Prostate gland (tissue), 2 donors: ENCODE measurements around the gene SERPINA5. TPM values are rescaled to one million over a fixed set of nuclear protein-coding genes. Genes with fewer than 3 reads are reported as not detected.

Experiments used
- DNase-seq: peaks from one replicate; pipeline ENCODE4 v3.0.0-alpha.2; 2019; ENCODE audit warnings: low spot score
- H3K27ac ChIP-seq, 2 donors: fragments of 200-600 bp; sonication (generic); 2 replicates each; pipeline ENCODE4 v1.5.1; 2017 to 2019
- H3K27me3 ChIP-seq: fragments of 200-600 bp; sonication (generic); replicated peaks from 2 replicates; pipeline ENCODE4 v1.5.1; 2019; ENCODE audit not compliant: insufficient read depth
- H3K36me3 ChIP-seq, 2 donors: fragments of 200-600 bp; sonication (generic); 1 replicate in 1 of 2; 2 replicates in 1 of 2; pipeline versions ENCODE4 v1.5.1 to v1.8.1; 2017 to 2019
- H3K4me1 ChIP-seq: fragments of 200-600 bp; sonication (generic); replicated peaks from 2 replicates; pipeline ENCODE4 v1.5.1; 2019
- H3K4me3 ChIP-seq, 2 donors: fragments of 200-600 bp; sonication (generic); 2 replicates each; pipeline ENCODE4 v1.5.1; 2017 to 2019
- H3K9me3 ChIP-seq: fragments of 200-600 bp; sonication (generic); 2 replicates; pipeline ENCODE4 v1.5.1; 2017
- POLR2A ChIP-seq: fragments of 450-650 bp; IDR thresholded peaks from one replicate; pipeline ENCODE4 v1.6.1; 2016; ENCODE audit warnings: antibody characterized with exemption, mild to moderate bottlenecking
- POLR2AphosphoS5 ChIP-seq: sonication (generic); formaldehyde crosslinking; IDR thresholded peaks from one replicate; pipeline ENCODE4 v1.6.1; 2017; ENCODE audit warnings: antibody characterized with exemption
- WGBS: methylation state at CpG from one replicate; pipeline ENCODE4 v1.1.5; 2018; 5-methylcytosine and 5-hydroxymethylcytosine counted together
- intact Hi-C: fragments of 100-400 bp; cut with DNase I; formaldehyde crosslinking; loops from one replicate; pipeline ENCODE4 v1.14.2; 2022
- total RNA-seq, 2 donors: library from RNA; depleted of rRNA; stranded (reverse); fragments of >200 nt; gene quantifications; one replicate each; pipeline ENCODE4 v1.1.0, GENCODE V29; 2016
- TF ChIP-seq, protein P1 (sequence below), 4 experiments: fragments of 200-600 bp in 2 of 4; fragments of 450-650 bp in 2 of 4; sonication (generic) in 2 of 4; IDR thresholded peaks; 1 replicate in 3 of 4; 2 replicates in 1 of 4; pipeline ENCODE4 v1.5.1; 2016 to 2019; ENCODE audit warnings: antibody characterized with exemption in 4 of 4, mild to moderate bottlenecking in 2 of 4, moderate library complexity in 2 of 4

The SERPINA5 gene
- total RNA-seq, 2 donors from 2014 or later = 2.6 to 936 TPM

DNA sequence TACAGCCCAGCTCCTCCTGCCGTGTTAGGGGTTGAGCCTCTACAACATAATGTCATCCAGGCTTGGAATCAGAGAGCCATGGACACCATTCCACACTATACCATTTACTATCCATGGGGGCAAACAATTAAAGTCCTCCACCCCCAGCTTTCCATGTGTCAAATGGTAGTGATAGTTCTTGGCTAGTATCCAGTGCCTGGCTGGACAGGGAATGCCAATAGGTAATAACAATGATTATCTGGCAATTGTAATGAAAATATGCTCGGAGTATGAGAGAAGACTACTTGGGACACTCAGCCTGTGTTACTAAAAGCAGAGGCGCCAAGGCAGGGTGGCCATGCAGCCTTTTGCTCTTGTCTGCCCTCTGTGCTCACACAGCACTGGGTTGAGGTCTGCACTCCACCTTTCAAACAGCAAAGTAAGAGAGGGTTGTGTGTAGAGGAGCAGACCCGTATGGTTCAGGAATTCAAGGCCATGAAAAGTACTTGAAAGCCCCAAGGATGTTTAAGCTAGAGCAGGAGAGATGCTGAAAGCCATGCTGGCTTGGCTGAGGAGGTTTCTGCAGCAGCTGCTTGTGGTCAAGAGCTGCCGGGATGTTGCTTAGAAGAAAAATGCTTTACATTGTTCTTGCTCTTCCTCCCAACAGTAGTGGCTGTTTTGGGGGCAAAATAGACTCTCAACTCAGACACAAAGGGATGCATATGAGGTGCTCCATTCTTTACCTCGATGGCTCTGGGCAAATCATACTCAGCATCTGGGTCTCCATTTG lies 41.6 kb downstream of the SERPINA5 start:
- Histone ChIP-seq H3K36me3 (no peaks in the 10 kb centered on the region), H3K27me3 (no peaks in the 10 kb centered on the region), H3K4me1 (no peaks in the 10 kb centered on the region), H3K27ac (no peak overlapping the region), H3K9me3 (no peaks in the 10 kb centered on the region), H3K4me3 (no peak overlapping the region)
- DNase-seq = no peak
- TF ChIP-seq POLR2AphosphoS5 = no peak
- TF ChIP-seq, protein P1, sequence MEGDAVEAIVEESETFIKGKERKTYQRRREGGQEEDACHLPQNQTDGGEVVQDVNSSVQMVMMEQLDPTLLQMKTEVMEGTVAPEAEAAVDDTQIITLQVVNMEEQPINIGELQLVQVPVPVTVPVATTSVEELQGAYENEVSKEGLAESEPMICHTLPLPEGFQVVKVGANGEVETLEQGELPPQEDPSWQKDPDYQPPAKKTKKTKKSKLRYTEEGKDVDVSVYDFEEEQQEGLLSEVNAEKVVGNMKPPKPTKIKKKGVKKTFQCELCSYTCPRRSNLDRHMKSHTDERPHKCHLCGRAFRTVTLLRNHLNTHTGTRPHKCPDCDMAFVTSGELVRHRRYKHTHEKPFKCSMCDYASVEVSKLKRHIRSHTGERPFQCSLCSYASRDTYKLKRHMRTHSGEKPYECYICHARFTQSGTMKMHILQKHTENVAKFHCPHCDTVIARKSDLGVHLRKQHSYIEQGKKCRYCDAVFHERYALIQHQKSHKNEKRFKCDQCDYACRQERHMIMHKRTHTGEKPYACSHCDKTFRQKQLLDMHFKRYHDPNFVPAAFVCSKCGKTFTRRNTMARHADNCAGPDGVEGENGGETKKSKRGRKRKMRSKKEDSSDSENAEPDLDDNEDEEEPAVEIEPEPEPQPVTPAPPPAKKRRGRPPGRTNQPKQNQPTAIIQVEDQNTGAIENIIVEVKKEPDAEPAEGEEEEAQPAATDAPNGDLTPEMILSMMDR (IDR thresholded peaks at IDR 0.05) = no peak
- no peak for TF ChIP-seq POLR2A
- WGBS = 84% methylated on average over 6 of the region's 6 CpGs
- intact Hi-C loops = no loop called here

DNA sequence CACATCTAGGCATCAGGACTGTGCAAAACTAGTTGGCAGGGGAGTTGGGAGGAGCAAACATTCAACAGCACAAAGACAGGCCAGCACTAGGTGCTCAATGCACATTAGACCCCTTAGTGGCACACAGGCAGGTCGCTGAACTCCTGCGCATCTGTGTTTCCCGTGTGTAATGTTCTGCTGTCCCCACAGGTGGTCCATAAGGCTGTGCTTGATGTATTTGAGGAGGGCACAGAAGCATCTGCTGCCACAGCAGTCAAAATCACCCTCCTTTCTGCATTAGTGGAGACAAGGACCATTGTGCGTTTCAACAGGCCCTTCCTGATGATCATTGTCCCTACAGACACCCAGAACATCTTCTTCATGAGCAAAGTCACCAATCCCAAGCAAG lies 42.2 kb downstream of the SERPINA5 start:
- Histone ChIP-seq H3K27me3 (no peaks in the 10 kb centered on the region), H3K27ac (no peak overlapping the region), H3K4me1 (no peaks in the 10 kb centered on the region), H3K9me3 (no peaks in the 10 kb centered on the region), H3K4me3 (no peak overlapping the region), H3K36me3 (no peaks in the 10 kb centered on the region)
- 94% methylated on average over 4 of the region's 4 CpGs for WGBS
- no peak for DNase-seq
- TF ChIP-seq POLR2AphosphoS5 (no peak), POLR2A (no peak)
- TF ChIP-seq, protein P1 (IDR thresholded peaks at IDR 0.05) = no peak
- intact Hi-C loops = no loop called here

DNA sequence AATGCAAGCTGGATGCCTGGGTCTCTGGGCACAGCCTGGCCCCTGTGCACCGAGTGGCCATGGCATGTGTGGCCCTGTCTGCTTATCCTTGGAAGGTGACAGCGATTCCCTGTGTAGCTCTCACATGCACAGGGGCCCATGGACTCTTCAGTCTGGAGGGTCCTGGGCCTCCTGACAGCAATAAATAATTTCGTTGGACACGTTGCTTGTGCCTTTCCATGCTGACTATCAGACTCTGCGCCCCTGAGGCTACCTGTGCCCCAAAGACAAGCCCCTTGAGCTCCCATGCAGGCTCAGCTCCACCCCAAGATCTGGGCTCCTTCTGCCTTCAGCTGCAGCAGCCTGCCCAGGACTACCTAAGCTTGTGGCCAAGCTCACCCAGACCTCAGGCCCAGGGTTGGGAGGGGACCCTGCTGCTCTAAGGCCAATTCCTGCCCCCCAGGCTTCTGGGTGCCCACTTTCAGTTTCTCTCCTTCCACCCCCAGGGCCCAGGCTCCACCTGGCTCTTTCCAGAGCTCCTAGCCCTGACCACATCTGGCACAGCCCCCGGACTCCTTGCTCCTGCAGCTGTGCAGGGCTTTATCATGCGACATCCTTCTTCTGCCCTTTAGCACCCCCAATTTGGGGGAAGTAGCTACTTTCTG lies 42.8 kb downstream of the SERPINA5 start:
- H3K4me1 ChIP-seq = no peaks in the 10 kb centered on the region
- H3K36me3 ChIP-seq = no peaks in the 10 kb centered on the region
- no peak for DNase-seq
- no peaks in the 10 kb centered on the region for H3K9me3 ChIP-seq
- no peak overlapping the region for H3K27ac ChIP-seq
- 89% methylated on average over 7 of the region's 7 CpGs for WGBS
- H3K27me3 ChIP-seq = no peaks in the 10 kb centered on the region
- H3K4me3 ChIP-seq = no peak overlapping the region
- intact Hi-C loops = no loop called here
- TF ChIP-seq POLR2A (no peak), POLR2AphosphoS5 (no peak)
- TF ChIP-seq, protein P1 (IDR thresholded peaks at IDR 0.05) = no peak

DNA sequence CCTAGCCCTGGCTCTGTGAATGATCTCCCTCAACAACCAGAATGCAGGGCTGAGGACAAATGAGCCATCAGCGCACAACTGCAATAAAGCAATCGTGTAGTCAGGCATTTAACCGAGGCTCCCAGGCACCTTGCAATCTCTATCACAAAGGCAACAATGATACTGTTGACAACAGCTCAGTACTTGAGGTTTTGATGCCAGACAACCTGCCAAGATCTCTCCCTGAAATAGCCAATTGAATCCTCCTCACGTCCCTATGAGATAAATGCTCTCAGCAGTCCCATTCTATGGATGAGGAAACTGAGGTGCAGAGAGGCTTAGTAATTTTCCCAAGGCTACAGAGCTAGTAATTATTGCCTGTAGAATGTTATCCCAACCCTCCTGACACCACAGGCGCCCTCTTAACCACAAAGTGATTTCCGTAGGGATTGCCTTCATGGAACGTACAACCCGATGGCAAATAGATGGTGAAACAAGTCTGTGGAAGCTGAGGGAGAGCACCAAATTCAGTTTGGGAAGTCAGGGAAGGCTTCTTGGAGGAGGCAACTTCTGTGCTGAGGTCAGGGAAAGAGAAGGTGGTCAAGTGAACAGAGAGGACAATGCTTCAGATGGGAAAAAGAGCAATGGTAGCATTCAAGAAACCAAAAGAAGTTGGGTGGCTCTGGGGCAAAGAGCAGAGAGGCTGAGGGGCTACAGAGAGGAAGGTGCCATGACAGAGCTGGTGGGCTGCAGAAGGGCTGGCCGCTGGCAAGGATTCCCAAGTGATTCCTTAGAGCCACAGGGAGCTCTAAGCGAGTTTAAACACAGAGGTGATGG lies 43.5 kb downstream of the SERPINA5 start:
- intact Hi-C loops = no loop called here
- Histone ChIP-seq H3K9me3 (no peaks in the 10 kb centered on the region), H3K27ac (no peak overlapping the region), H3K4me1 (no peaks in the 10 kb centered on the region), H3K4me3 (no peak overlapping the region), H3K27me3 (no peaks in the 10 kb centered on the region), H3K36me3 (no peaks in the 10 kb centered on the region)
- DNase-seq = no peak
- TF ChIP-seq POLR2A = no peak
- TF ChIP-seq, protein P1 (IDR thresholded peaks at IDR 0.05) = no peak
- no peak for TF ChIP-seq POLR2AphosphoS5
- WGBS = 79% methylated on average over 10 of the region's 10 CpGs
